ENCODE data around the gene PRRC2B. TPM values are rescaled to one million over a fixed set of nuclear protein-coding genes. Genes with fewer than 3 reads are reported as not detected.
"Not testable (repeated sequence)": the region's sequence is repeated elsewhere in the genome, so short reads cannot be mapped to it uniquely, and the experiment has no call there.

Gene PRRC2B
- total and polyA plus RNA-seq, 2 experiments from 2014 or later: 45.0 to 193 TPM

- peak overlapping the region; percentile 97 for H3K27ac Mint-ChIP-seq
- peaks cover 25% of the 10 kb centered on the region for H3K27me3 Mint-ChIP-seq (ENCODE audit: insufficient read depth, low read depth, poor library complexity)
- Histone ChIP-seq H4K20me1 (replicated peaks; ENCODE audit: insufficient read depth) (peaks cover 44% of the 10 kb centered on the region), H3K4me2 (peak overlapping the region; percentile 90), H3K4me3 (peak overlapping the region; percentile 89), H3K79me2 (replicated peaks; ENCODE audit: insufficient read depth) (peaks cover 68% of the 10 kb centered on the region), H3K27me3 (ENCODE audit: insufficient read depth) (no peaks in the 10 kb centered on the region), H3F3A (replicated peaks; ENCODE audit: low read depth) (peaks cover 25% of the 10 kb centered on the region), H3K36me3 (ENCODE audit: insufficient read depth) (no peaks in the 10 kb centered on the region), H3K9me2 (ENCODE audit: insufficient read depth) (no peaks in the 10 kb centered on the region), H2AFZ (no peak overlapping the region), H3K4me1 (ENCODE audit: insufficient read depth) (peaks cover 61% of the 10 kb centered on the region), H3K27ac (ENCODE audit: low read depth) (peak overlapping the region; percentile 98)
- no peaks in the 10 kb centered on the region; the same call in 2 of the 3 replicates for H3K9me3 Mint-ChIP-seq
- TF ChIP-seq CREB1 (CRISPR knock-in tag; IDR thresholded peaks at IDR 0.05; ENCODE audit: low read depth) (no peak), EZH2phosphoT487 (IDR thresholded peaks at IDR 0.05; ENCODE audit: unreplicated experiment) (no peak), POLR2AphosphoS5 (IDR thresholded peaks at IDR 0.05; ENCODE audit: low read depth) (peak; percentile 60; the same call in 1 of the 2 replicates), CTCF (conservative IDR thresholded peaks at IDR 0.05; ENCODE audit: low read depth in 2 of 2) (peak in 1 of 2 experiments; percentile 17; a peak in 2 of 4 replicates)
- H3K4me1 Mint-ChIP-seq: peaks cover 56% of the 10 kb centered on the region
- peaks cover 29% of the 10 kb centered on the region for H3K36me3 Mint-ChIP-seq (ENCODE audit: low read depth)
- DNase-seq (ENCODE audit: low spot score) (peak; percentile 81), ATAC-seq (peak; percentile 49)
- H3K4me3 Mint-ChIP-seq: peak overlapping the region; percentile 95
Measured at GRCh38 chr9:131395157-131396098, 1.5 kb downstream of the PRRC2B start.

DNA sequence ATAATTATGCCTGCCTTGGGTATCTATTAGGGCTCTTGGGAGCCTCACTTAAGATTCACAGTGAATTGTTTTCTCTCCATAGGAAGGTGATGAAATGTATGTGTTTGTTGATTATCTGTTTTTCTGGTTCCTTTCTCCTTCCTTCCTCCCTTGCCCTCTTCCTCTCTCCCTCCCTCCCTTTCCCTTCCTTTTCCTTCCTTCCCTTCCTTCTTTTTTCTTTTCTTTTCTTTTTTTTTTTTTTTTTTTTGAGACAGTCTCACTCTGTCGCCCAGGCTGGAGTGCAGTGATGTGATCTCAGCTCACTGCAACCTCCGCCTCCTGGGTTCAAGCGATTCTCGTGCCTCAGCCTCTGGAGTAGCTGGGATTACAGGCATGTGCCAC lies 2.2 kb downstream of the PRRC2B start:
- peak overlapping the region; percentile 90 for H3K4me2 ChIP-seq
- H3K9me2 ChIP-seq (ENCODE audit: insufficient read depth); H3K27me3 ChIP-seq (ENCODE audit: insufficient read depth); H3K36me3 ChIP-seq (ENCODE audit: insufficient read depth); ATAC-seq; DNase-seq (ENCODE audit: low spot score); H3K9me3 Mint-ChIP-seq; H2AFZ ChIP-seq: not testable (repeated sequence)
- Mint-ChIP-seq H3K4me1 (peaks cover 63% of the 10 kb centered on the region), H3K36me3 (ENCODE audit: low read depth) (peaks cover 33% of the 10 kb centered on the region), H3K4me3 (peak overlapping the region; percentile 95), H3K27me3 (ENCODE audit: insufficient read depth, low read depth, poor library complexity) (peaks cover 25% of the 10 kb centered on the region), H3K27ac (peak overlapping the region; percentile 98; the same call in 1 of the 2 replicates)
- peak overlapping the region; percentile 98 for H3K27ac ChIP-seq (ENCODE audit: low read depth)
- H4K20me1 ChIP-seq (replicated peaks; ENCODE audit: insufficient read depth): peaks cover 50% of the 10 kb centered on the region
- peak overlapping the region; percentile 89 for H3K4me3 ChIP-seq
- peaks cover 25% of the 10 kb centered on the region for H3F3A ChIP-seq (replicated peaks; ENCODE audit: low read depth)
- peaks cover 65% of the 10 kb centered on the region for H3K4me1 ChIP-seq (ENCODE audit: insufficient read depth)
- H3K79me2 ChIP-seq (replicated peaks; ENCODE audit: insufficient read depth): peaks cover 74% of the 10 kb centered on the region

DNA sequence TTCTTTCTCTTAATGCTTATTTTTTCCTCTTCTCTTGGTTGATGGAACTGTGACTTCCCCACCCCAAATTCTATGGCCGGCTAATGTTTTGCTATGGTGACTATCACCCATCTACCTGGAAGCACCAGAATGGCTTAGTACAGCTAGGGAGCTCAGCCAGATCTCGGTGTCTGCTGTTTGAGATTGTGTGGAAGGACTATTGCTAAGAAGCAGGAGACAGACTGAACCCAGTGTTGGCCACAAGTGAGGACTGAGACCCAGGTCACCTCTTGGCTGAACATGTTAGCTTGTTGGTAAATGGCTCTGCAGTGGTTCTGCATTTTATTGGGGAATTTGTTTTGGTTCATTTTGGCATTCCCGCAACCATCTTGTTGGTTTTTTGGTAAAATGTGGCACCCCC lies 2.7 kb downstream of the PRRC2B start:
- H3K4me1 Mint-ChIP-seq: peaks cover 65% of the 10 kb centered on the region
- TF ChIP-seq POLR2AphosphoS5 (IDR thresholded peaks at IDR 0.05; ENCODE audit: low read depth): no peak
- no peak for TF ChIP-seq EZH2 (IDR thresholded peaks at IDR 0.05; ENCODE audit: low read depth, unreplicated experiment)
- TF ChIP-seq CTCF (conservative IDR thresholded peaks at IDR 0.05; ENCODE audit: low read depth in 2 of 2): no peak
- TF ChIP-seq, protein P1, sequence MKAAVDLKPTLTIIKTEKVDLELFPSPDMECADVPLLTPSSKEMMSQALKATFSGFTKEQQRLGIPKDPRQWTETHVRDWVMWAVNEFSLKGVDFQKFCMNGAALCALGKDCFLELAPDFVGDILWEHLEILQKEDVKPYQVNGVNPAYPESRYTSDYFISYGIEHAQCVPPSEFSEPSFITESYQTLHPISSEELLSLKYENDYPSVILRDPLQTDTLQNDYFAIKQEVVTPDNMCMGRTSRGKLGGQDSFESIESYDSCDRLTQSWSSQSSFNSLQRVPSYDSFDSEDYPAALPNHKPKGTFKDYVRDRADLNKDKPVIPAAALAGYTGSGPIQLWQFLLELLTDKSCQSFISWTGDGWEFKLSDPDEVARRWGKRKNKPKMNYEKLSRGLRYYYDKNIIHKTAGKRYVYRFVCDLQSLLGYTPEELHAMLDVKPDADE (IDR thresholded peaks at IDR 0.05): no peak
- peak overlapping the region; percentile 98 for H3K27ac Mint-ChIP-seq
- Histone ChIP-seq H2AFZ (no peak overlapping the region), H3K4me2 (peak overlapping the region; percentile 90), H3F3A (replicated peaks; ENCODE audit: low read depth) (peaks cover 25% of the 10 kb centered on the region), H3K27me3 (ENCODE audit: insufficient read depth) (no peaks in the 10 kb centered on the region), H3K4me3 (peak overlapping the region; percentile 89), H3K79me2 (replicated peaks; ENCODE audit: insufficient read depth) (peaks cover 75% of the 10 kb centered on the region), H3K9me2 (ENCODE audit: insufficient read depth) (no peaks in the 10 kb centered on the region), H3K27ac (ENCODE audit: low read depth) (peak overlapping the region; percentile 98), H3K36me3 (ENCODE audit: insufficient read depth) (no peaks in the 10 kb centered on the region), H3K4me1 (ENCODE audit: insufficient read depth) (peaks cover 69% of the 10 kb centered on the region), H4K20me1 (replicated peaks; ENCODE audit: insufficient read depth) (peaks cover 54% of the 10 kb centered on the region)
- H3K9me3 Mint-ChIP-seq: no peaks in the 10 kb centered on the region; the same call in 2 of the 3 replicates
- H3K4me3 Mint-ChIP-seq: peak overlapping the region; percentile 95
- DNase-seq (ENCODE audit: low spot score): no peak
- peaks cover 25% of the 10 kb centered on the region for H3K27me3 Mint-ChIP-seq (ENCODE audit: insufficient read depth, low read depth, poor library complexity)
- ATAC-seq: no peak
- H3K36me3 Mint-ChIP-seq (ENCODE audit: low read depth): peaks cover 35% of the 10 kb centered on the region
